HG03565 (cell line): ENCODE measurements around the gene ADAM8.
"Not testable (repeated sequence)": the region's sequence is repeated elsewhere in the genome, so short reads cannot be mapped to it uniquely, and the experiment has no call there.

ENCODE experiments used
- ATAC-seq: cut with Tn5 transposase; IDR thresholded peaks from one replicate; pipeline ENCODE4 v1.9.1; 2021; ENCODE audit warnings: mild to moderate bottlenecking, moderate library complexity; ENCODE audit not compliant: unreplicated experiment

Gene ADAM8

GRCh38 chr10:133234796-133235195, 41.9 kb downstream of the ADAM8 start:
- not testable (repeated sequence) for ATAC-seq

DNA sequence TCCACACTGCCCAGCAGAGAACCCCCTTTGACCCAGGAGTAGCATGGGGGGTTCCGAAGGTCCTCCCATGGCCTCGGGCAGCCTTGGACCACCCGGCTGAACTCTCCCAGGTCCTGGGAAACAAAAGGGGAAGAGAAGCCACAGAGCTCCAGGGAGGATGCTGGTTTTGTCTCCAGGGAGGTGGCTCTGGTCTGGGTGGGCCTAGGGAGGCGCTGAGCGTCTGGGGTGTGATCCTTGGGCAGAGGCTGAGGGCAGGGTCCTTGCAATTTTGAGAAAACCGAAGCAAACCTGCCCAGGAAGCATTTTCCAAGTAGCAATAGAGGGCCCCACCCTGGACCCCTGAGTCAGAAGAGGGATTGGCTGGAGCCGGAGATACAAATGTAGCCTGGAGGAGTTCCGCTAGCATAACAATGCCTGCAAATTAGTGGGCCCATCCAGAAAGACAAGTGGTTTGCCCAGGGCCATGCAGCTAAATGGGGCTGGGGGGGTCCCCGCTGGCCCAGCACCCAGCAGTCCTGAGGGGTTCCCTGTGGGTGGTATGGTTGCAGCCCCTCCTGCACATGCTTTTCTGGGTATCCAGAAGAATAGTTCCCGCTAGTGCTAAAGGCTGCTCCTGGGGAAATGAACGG, 44.6 kb downstream of the ADAM8 start:
- ATAC-seq, result no peak

- no peak for ATAC-seq
Observed at GRCh38 chr10:133231244-133231945, 45.3 kb downstream of the ADAM8 start.

- ATAC-seq, result no peak
Observed at GRCh38 chr10:133230387-133231195, 46.1 kb downstream of the ADAM8 start.

GRCh38 chr10:133230044-133230361, 46.7 kb downstream of the ADAM8 start, which contains the start of gene UTF1:
UTF1 (plus strand) TSS chr10:133230217; CDS start chr10:133230289, 72 bp downstream.
- no peak for ATAC-seq

DNA sequence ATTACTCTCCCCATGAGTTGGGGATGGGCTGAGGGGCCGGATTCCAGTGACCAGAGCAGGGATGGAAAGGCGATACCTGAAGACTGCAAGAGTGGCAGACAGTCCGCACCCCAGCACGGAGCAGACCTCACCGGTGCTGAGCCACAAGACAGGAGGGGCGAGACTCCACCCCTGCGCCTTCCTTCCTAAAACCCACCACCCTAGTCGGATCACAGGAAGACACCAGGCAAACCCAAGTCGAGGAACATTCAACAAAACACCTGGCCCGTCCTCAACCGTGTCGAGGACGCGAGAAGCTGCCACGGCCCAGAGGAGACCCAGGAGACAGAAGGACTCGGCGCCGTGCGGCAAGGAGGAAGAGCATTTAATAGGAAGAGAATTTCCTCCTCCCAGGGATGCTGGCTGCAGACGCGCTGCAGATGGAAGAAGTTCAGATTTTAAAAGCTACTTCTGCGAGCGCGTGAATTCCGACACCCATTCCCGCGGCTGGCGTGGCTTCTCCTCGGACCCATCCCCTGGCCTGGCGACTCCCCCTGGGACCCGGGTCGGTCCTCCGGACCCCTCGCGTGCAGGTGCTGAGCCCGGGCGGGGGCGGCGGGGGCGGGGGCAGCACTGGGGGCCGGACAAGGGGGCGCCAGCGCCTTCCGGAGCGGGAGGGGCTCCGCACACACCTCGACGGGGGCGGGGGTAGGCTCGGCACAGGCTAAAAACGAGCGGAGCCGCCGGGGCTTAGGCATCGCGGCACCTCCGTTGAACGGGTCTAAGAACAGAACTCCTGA, 47.2 kb downstream of the ADAM8 start:
- no peak for ATAC-seq

DNA sequence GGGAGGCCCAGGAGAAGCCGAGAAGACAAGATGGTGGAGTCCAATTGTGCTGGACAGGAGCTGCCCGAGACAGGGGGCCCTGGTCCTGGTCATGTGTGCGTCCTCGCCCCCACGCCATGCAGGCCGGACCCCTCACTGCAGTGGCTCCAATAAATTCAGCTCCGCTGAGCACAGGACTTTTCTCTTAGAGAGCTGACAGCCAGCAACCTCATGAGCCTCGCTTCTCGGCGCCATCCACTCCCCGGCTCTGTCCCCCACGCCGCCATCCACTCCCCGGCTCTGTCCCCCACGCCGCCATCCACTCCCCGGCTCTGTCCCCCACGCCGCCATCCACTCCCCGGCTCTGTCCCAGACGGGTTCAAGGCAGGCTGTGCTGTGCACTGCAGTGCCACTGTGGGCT, 49.4 kb downstream of the ADAM8 start:
- ATAC-seq, result no peak

DNA sequence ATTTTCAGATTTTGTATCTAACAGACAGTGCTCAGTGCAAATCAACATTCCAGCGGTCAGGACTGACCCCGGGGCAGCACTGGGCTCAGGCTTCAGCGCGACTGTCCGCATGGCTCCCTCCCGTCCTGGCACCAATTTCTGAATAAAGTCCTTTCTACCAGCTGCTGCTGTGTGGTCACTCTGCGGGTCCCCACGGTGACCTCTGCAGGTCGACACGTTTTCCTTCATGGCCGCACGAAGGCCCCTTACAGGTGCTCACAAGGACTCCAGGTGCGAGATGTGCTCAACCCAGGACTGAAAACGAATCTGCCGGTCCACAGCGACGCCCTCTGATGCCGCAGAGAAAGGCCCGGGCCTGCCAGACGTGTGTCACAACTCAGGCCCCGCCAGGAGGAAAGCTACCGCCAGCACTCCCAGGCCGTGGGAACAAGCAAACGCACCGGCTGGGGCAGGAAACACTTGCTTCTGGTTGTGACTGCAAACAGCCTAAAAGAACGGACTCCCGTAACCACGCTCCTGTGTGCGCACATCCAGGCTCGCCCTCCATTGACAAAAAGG, 50.3 kb downstream of the ADAM8 start:
- ATAC-seq, result no peak

DNA sequence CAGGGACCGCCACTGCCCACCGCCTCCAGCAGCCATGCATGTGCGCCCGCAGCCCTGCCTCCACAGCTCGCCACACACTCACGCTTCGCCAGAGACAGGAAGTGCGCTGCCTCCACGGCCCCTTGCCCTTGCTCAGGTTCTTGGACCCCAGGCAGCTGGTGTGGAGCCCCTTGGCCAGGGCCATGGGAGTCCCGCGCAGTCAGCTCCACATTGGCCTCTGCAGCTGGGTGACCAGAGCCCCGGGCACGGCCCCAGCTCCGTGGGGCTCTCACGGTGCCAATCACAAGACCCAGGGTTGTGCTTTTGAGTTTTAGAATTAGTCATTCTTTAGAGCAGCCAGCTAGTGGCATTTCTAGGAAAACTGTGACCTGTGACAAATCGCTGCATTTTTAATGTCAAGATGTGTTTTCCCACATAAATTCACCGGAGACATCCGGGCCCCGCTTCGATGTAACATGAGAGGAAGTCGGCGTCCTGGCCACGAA, 50.9 kb downstream of the ADAM8 start:
- ATAC-seq, result no peak

DNA sequence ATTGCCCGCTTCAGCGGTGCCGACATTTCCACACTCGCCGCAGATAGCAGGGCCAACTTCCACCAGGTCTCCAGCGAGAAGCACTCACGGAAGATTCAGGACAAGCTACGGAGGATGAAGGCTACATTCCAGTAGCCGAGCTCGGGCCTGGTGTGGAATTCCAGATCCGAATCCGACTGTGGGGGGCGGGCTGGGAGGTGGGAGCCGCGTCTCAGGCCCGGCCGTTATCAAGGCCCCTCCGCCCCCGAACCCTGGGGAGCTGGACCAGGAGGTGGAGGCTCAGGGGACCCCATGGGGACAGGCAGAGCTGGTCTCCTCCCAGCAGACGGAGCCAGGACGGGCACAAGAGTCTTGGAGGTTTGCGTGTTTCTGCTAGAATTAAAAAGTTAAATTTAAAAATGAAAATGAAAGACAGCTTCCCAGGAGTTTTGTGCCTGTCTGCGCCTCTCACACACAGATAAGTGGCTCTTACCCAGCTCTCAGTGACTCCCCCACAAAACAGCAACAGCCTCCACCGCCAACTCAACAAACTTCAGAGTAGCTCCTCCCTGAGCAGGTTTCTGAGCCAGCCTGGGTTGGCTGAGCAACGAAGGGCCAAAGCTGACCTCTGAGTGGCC, 51.8 kb downstream of the ADAM8 start:
- no peak for ATAC-seq

- ATAC-seq, result no peak
Observed at GRCh38 chr10:133224076-133224475, 52.6 kb downstream of the ADAM8 start.

GRCh38 chr10:133221756-133222155, 54.9 kb downstream of the ADAM8 start:
- not testable (repeated sequence) for ATAC-seq

- ATAC-seq, result no peak
Observed at GRCh38 chr10:133221331-133221730, 55.3 kb downstream of the ADAM8 start.

DNA sequence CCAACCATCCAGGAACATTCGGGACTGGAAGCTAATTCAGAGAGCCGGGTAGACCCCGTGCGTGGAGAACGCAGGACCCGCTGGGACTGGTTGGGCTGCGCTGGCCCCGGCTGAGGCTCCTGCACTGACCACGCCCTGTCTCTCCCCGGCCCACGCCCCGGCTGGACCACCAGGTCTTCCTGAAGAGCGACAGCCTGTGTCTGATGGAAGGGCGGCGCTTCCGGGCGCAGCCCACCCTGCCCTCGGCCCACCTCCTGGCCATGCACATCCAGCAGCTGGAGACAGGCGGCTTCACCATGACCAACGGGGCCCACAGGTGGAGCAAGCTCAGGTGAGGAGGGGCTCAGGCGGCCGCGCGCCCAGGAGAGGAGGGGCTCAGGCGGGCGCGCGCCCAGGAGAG, 56.9 kb downstream of the ADAM8 start:
- ATAC-seq, result no peak

- no peak for ATAC-seq
Observed at GRCh38 chr10:133218891-133219290, 57.8 kb downstream of the ADAM8 start.

GRCh38 chr10:133217800-133218589, 58.7 kb downstream of the ADAM8 start:
- no peak for ATAC-seq

DNA sequence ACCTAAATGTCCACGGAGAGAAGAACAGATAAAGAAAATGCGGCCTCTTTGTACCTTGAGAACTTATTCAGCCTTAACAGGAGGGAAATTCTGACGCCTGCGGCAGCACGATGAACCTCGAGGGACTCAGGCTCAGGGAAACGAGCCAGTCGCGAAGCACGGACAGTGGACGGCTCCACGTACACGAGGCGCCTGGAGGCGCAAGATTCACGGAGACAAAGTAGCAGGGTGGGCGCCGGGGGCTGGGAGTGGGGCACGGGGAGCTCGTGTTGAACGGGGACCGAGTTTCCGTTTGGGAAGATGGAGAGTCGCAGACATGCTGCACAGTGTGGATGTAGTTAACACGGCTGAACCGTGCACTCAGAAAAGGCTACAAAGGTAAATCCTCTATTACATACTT, 59.9 kb downstream of the ADAM8 start:
- no peak for ATAC-seq

- ATAC-seq, result no peak
Observed at GRCh38 chr10:133215586-133215985, 61.1 kb downstream of the ADAM8 start.
